HepG2 (cell line): ENCODE measurements around the gene PCDHB14.
"Not testable (repeated sequence)": the region's sequence is repeated elsewhere in the genome, so short reads cannot be mapped to it uniquely, and the experiment has no call there.

Experiments used
- KAT7 ChIP-seq: IDR thresholded peaks from 2 replicates; pipeline ENCODE4 v1.6.1; 2018; ENCODE audit warnings: borderline replicate concordance, missing compliant biosample characterization
- POLR2A ChIP-seq, 2 experiments: IDR thresholded peaks; 2 replicates each; pipeline ENCODE4 v1.6.1; 2011; ENCODE audit warnings: low read depth in 2 of 2, low read length in 2 of 2, mild to moderate bottlenecking in 1 of 2, moderate library complexity in 1 of 2; ENCODE audit not compliant: insufficient read depth in 1 of 2
- POLR2AphosphoS5 ChIP-seq: IDR thresholded peaks from 2 replicates; pipeline ENCODE4 v1.6.1; 2012; ENCODE audit warnings: low read depth, low read length
- TRIM22 ChIP-seq: fragments of 450-650 bp; IDR thresholded peaks from 2 replicates; pipeline ENCODE4 v1.6.1; 2017
- ZMAT3 ChIP-seq: sonication (generic); formaldehyde crosslinking; conservative IDR thresholded peaks from 2 replicates; pipeline ENCODE4 v1.7.0; 2021; ENCODE audit warnings: missing genetic modification reagents
- ZNF879 ChIP-seq: sonication (generic); formaldehyde crosslinking; IDR thresholded peaks from 2 replicates; pipeline ENCODE4 v1.8.1; 2023; ENCODE audit warnings: missing genetic modification reagents
- TF ChIP-seq, protein P1 (sequence below): sonication (generic); formaldehyde crosslinking; conservative IDR thresholded peaks from 2 replicates; pipeline ENCODE4 v1.8.1; 2023; ENCODE audit warnings: missing genetic modification reagents

GRCh38 chr5:141216035-141216434 is 7.1 kb upstream of the PCDHB14 start:
- TF ChIP-seq ZNF879; POLR2AphosphoS5; KAT7 (CRISPR knock-in tag); TRIM22; POLR2A (IDR thresholded peaks at IDR 0.05; ENCODE audit: insufficient read depth in 1 of 2, low read depth in 2 of 2, low read length in 2 of 2); ZMAT3: not testable (repeated sequence)
- TF ChIP-seq, protein P1, sequence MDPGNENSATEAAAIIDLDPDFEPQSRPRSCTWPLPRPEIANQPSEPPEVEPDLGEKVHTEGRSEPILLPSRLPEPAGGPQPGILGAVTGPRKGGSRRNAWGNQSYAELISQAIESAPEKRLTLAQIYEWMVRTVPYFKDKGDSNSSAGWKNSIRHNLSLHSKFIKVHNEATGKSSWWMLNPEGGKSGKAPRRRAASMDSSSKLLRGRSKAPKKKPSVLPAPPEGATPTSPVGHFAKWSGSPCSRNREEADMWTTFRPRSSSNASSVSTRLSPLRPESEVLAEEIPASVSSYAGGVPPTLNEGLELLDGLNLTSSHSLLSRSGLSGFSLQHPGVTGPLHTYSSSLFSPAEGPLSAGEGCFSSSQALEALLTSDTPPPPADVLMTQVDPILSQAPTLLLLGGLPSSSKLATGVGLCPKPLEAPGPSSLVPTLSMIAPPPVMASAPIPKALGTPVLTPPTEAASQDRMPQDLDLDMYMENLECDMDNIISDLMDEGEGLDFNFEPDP = not testable (repeated sequence)
